Mucosa of rectum (tissue), 2 donors: ENCODE data around the gene PXMP4.
"Not testable (repeated sequence)": the region's sequence is repeated elsewhere in the genome, so short reads cannot be mapped to it uniquely, and the experiment has no call there.

Source experiments
- H3K27ac ChIP-seq, 2 donors: one replicate each; pipeline ENCODE4 v1.7.0; 2013; ENCODE audit warnings: inconsistent platforms in 2 of 2, low read depth in 2 of 2, low read length in 2 of 2
- H3K27me3 ChIP-seq, 2 donors: one replicate each; pipeline ENCODE4 v1.7.0; 2013; ENCODE audit warnings: low read length in 2 of 2; ENCODE audit not compliant: control insufficient read depth in 2 of 2, insufficient read depth in 2 of 2
- H3K36me3 ChIP-seq, 2 donors: one replicate each; pipeline ENCODE4 v1.7.0; 2013; ENCODE audit warnings: low read length in 2 of 2; ENCODE audit not compliant: control insufficient read depth in 2 of 2, insufficient read depth in 2 of 2
- H3K4me1 ChIP-seq, 2 donors: one replicate each; pipeline ENCODE4 v1.7.0; 2013; ENCODE audit warnings: low read length in 2 of 2, mild to moderate bottlenecking in 1 of 2; ENCODE audit not compliant: control insufficient read depth in 2 of 2, insufficient read depth in 2 of 2
- H3K4me3 ChIP-seq, 2 donors: one replicate each; pipeline ENCODE4 v1.7.0; 2013; ENCODE audit warnings: low read length in 2 of 2
- H3K9ac ChIP-seq, 2 donors: one replicate each; pipeline ENCODE4 v1.7.0; 2013; ENCODE audit warnings: low read length in 2 of 2, low read depth in 1 of 2, mild to moderate bottlenecking in 1 of 2
- H3K9me3 ChIP-seq, 2 donors: one replicate each; pipeline ENCODE4 v1.7.0; 2013; ENCODE audit warnings: low read length in 2 of 2; ENCODE audit not compliant: control insufficient read depth in 2 of 2
- donor health status: healthy.
- donor health status: Normal muscosa, but diverticular disease.

The PXMP4 gene

GRCh38 chr20:33719989-33720709 lies at the start of gene PXMP4:
Gene PXMP4 (minus strand): TSS chr20:33720310. CDS start chr20:33720207, 103 bp downstream.
- Histone ChIP-seq H3K4me3 (peak within 1 kb of the TSS; percentile 91 to 97), H3K9ac (peak within 1 kb of the TSS; percentile 84 to 92), H3K4me1 (peaks cover 11% of the 10 kb centered on the region in 2 donors), H3K9me3 (no peaks in the 10 kb centered on the region), H3K27ac (peak within 1 kb of the TSS; percentile 63 to 85), H3K36me3 (no peaks in the 10 kb centered on the region), H3K27me3 (no peaks in the 10 kb centered on the region)

DNA sequence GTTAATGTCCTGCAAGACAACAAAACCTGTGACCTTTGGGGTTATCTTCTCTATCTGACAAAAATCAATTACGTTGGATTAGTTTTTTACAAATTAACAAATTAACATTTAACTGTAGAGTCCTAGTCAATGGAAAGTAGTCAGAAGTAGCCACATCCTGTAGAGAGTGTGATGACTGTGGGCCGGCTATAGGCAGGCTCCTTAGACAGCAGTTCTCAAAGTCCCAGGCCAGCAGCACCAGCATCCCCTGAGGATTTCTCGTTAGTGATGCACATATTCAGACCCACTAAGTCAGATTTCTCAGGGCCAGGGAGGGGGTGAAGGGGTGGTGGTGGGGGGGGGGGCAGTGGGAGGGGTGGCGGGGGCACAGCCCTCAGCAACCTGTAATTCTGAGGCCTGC lies 48.9 kb upstream of the PXMP4 start:
- Histone ChIP-seq H3K27me3 (no peaks in the 10 kb centered on the region), H3K4me1 (no peaks in the 10 kb centered on the region), H3K27ac (no peak overlapping the region), H3K9ac (no peak overlapping the region), H3K4me3 (no peak overlapping the region), H3K36me3 (peaks cover 0 to 4% of the 10 kb centered on the region in 2 donors), H3K9me3 (no peaks in the 10 kb centered on the region)

DNA sequence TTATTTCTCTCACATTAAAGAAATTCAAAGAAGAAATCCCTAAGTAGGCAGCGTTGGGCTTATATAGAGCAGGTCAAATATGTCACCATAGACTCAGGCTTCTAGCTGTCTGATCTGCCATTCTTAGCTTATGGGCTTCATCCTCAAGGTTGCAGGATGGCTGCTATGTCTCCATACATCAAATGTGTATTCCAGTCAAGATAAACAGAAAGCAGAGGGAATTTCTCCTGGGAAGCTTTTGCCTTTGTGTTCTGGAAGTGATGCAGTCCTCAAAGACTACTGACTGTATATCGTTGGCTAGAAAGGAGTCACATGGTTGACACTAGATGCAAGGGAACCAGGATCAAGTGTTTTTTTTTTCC lies 47.6 kb upstream of the PXMP4 start:
- Histone ChIP-seq H3K36me3 (peaks cover 0 to 4% of the 10 kb centered on the region in 2 donors), H3K27me3 (no peaks in the 10 kb centered on the region), H3K4me3 (no peak overlapping the region), H3K27ac (no peak overlapping the region), H3K9ac (no peak overlapping the region), H3K9me3 (no peaks in the 10 kb centered on the region), H3K4me1 (no peaks in the 10 kb centered on the region)

- H3K36me3 ChIP-seq: peaks cover 0 to 9% of the 10 kb centered on the region in 2 donors
- H3K27me3 ChIP-seq: no peaks in the 10 kb centered on the region
- no peak overlapping the region for H3K4me3 ChIP-seq
- no peaks in the 10 kb centered on the region for H3K9me3 ChIP-seq
- no peak overlapping the region for H3K9ac ChIP-seq
- H3K27ac ChIP-seq: no peak overlapping the region
- no peaks in the 10 kb centered on the region for H3K4me1 ChIP-seq
Measured at GRCh38 chr20:33766686-33767085, 46.6 kb upstream of the PXMP4 start.

DNA sequence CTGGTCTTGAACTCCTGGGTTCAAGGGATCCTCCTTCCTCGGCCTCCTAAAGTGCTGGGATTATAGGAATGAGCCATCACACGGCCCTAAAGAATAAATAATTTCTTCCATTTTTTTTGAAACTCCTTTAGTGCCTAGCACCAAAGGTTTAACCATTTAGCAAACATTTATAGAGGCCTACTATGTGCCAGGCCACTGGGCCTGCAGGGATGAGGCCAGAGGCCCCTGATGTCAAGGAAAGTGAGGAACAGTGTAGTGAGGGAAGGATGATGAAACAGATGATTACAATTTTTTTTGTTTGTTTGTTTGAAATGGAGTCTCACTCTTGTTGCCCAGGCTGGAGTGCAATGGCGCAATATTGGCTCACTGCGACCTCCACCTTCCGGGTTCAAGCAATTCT lies 45.5 kb upstream of the PXMP4 start:
- no peaks in the 10 kb centered on the region for H3K9me3 ChIP-seq
- H3K36me3 ChIP-seq: peaks cover 0 to 9% of the 10 kb centered on the region in 2 donors

GRCh38 chr20:33765099-33765498 lies 45.0 kb upstream of the PXMP4 start:
- Histone ChIP-seq H3K9ac (no peak overlapping the region), H3K27me3 (no peaks in the 10 kb centered on the region), H3K4me1 (no peaks in the 10 kb centered on the region), H3K27ac (no peak overlapping the region), H3K9me3 (no peaks in the 10 kb centered on the region), H3K4me3 (no peak overlapping the region), H3K36me3 (peaks cover 0 to 9% of the 10 kb centered on the region in 2 donors)

More for the DNA sequence above, 45.5 kb upstream of the PXMP4 start:
- Histone ChIP-seq H3K9ac (no peak overlapping the region), H3K27ac (no peak overlapping the region), H3K4me1 (no peaks in the 10 kb centered on the region), H3K4me3 (no peak overlapping the region), H3K27me3 (no peaks in the 10 kb centered on the region)

DNA sequence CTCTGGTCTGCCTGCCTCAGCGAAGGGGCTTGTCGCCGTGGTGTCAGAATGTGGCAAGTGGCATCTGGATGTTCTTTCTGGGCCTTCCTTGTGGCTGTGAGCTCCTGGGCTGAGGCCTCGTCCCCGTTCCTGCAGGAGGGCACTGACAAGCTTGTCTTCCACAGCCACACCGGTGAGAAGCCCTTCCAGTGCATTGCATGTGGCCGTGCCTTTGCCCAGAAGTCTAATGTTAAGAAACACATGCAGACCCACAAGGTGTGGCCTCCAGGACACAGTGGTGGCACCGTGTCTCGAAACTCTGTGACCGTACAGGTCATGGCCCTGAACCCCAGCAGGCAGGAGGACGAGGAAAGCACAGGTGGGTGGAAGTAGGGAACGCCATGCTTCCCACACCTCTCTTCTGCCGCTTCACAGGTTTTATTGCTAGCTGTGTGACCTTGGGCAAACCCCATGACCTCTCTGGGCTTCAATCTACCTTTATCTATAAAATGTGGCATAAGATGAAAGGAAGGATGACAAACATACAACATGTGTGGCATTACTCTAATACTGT lies 41.7 kb upstream of the PXMP4 start:
- no peak overlapping the region for H3K27ac ChIP-seq
- H3K9me3 ChIP-seq: no peaks in the 10 kb centered on the region
- H3K36me3 ChIP-seq: peaks cover 6 to 19% of the 10 kb centered on the region in 2 donors
- H3K4me3 ChIP-seq: no peak overlapping the region
- H3K4me1 ChIP-seq: no peaks in the 10 kb centered on the region
- H3K9ac ChIP-seq: no peak overlapping the region
- H3K27me3 ChIP-seq: no peaks in the 10 kb centered on the region

GRCh38 chr20:33757458-33757857 lies 37.3 kb upstream of the PXMP4 start:
- Histone ChIP-seq H3K9ac (no peak overlapping the region), H3K9me3 (no peaks in the 10 kb centered on the region), H3K27ac (no peak overlapping the region), H3K36me3 (peaks cover 14 to 31% of the 10 kb centered on the region in 2 donors), H3K4me1 (no peaks in the 10 kb centered on the region), H3K27me3 (no peaks in the 10 kb centered on the region), H3K4me3 (no peak overlapping the region)

DNA sequence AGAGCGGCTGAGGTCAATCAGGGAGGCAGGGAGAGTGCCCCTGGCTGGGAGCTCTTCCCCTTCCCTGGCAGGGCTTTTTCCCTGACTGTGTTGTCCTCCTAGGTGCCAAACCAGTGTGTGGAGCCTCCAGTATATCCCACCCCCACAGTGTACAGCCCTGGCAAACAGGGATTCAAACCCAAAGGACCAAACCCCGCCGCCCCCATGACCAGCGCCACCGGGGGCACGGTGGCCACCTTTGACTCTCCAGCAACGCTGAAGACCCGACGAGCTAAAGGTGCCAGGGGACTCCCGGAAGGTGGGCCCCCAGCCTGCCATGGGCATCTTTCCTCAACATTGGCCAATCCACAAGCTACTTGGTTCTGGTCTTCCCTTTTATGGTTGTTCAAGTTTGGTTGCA lies 36.9 kb upstream of the PXMP4 start:
- Histone ChIP-seq H3K27me3 (no peaks in the 10 kb centered on the region), H3K4me3 (no peak overlapping the region), H3K9ac (no peak overlapping the region), H3K9me3 (no peaks in the 10 kb centered on the region), H3K36me3 (peaks cover 14 to 30% of the 10 kb centered on the region in 2 donors), H3K27ac (no peak overlapping the region), H3K4me1 (no peaks in the 10 kb centered on the region)

DNA sequence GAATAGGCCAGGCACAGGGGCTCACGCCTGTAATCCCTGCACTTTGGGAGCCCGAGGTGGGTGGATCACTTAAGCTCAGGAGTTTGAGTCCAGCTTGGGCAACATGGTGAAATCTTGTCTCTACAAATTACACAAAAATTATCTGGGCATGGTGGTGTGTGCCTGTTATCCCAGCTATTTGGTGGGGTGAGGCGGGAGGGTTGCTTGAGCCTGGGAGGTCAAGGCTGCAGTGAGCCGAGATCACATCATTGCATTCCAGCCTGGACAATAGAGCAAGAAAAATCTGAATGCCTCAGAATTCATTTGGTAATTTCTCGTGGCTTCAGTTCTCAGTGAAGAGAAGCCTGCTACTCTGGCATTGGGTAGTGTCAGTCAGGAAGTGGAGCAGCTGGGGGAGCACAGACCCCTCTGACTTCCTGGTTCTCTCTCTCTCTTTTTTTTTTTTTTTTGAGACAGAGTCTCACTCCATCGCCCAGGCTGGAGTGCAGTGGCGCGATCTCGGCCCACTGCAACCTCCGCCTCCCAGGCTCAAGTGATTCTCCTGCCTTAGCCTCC lies 35.9 kb upstream of the PXMP4 start:
- H3K27ac ChIP-seq, H3K9me3 ChIP-seq: not testable (repeated sequence)
- peaks cover 14 to 26% of the 10 kb centered on the region in 2 donors for H3K36me3 ChIP-seq

More for the DNA sequence above, 35.9 kb upstream of the PXMP4 start:
- not testable (repeated sequence) for H3K9ac ChIP-seq, H3K4me1 ChIP-seq, H3K27me3 ChIP-seq, H3K4me3 ChIP-seq
